Measurements from ENCODE around the gene CALCOCO1. TPM values are rescaled to one million over a fixed set of nuclear protein-coding genes. Genes with fewer than 3 reads are reported as not detected.
A peak's percentile ranks its signal among the peaks of the same experiment; 100 is the strongest.
"Not testable (repeated sequence)": the region's sequence is repeated elsewhere in the genome, so short reads cannot be mapped to it uniquely, and the experiment has no call there.

The CALCOCO1 gene
- total RNA-seq: 10 to 100 TPM; 35.4 to 36.2 TPM

- Mint-ChIP-seq H3K9me3 (no peaks in the 10 kb centered on the region), H3K27ac (peak within 1 kb of the TSS; percentile 82 to 90), H3K36me3 (no peaks in the 10 kb centered on the region)
- ATAC-seq: peak; percentile 99
- DNase-seq (ENCODE audit: low spot score in 2 of 2): peak; percentile 92 to 95
Measured at GRCh38 chr12:53727310-53728041, at the start of gene CALCOCO1. Gene CALCOCO1, minus strand, starts transcription at chr12:53727452. Its CDS starts 2,210 bp downstream, at chr12:53725242.

DNA sequence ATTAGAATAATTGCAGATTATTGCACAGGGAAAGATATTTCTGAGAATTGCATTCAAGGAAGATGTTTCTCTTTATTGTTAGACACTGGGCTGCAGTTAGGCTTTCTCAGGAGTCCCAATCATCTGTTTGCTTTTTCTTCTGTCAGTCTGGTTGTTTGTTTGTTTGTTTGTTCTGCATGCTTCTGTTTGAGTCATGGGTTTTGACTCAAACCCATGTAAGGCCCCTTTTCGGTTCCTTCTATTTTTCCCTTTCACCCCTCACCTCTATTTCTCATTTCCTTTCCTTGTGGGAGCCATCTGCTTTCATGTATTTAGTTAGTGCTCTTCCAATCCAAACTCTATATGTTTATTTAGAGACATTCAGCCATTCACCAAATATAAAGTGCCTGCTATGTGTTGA is 49.6 kb upstream of the CALCOCO1 start:
- DNase-seq (ENCODE audit: low spot score in 2 of 2): no peak
- no peak overlapping the region for H3K27ac Mint-ChIP-seq
- no peaks in the 10 kb centered on the region for H3K9me3 Mint-ChIP-seq
- no peaks in the 10 kb centered on the region for H3K36me3 Mint-ChIP-seq
- no peak for ATAC-seq

DNA sequence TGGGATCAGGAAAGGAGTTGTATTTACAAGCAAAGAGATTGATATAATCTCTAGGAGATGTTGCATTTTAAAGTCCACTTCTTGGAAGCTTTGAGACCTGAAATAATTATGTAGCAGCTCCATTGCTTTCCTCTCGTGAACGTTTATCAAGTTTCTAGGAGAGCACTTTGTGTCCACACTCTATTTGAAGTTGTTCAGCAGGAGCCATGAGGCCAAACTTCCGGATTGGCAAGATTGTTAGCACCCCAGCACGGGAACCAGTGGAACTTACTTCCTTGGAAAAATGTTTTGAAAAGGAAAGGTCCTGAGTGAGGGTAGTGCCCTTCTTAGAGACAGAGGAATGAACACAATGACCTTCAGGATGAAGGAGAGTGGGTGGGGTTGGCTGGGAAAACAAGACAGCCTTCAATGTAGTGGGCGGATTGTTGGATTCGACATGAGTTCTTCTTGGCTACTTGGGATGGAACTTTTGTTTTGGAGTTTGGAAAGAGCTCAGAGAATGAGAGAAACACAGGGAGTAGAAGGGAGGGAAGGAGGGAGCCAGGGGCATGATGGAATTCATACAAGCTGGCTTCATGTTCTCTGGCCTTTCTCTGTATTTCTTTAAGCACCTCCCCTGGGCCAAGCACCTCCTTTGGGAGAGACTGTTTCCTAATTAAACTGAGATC is 48.4 kb upstream of the CALCOCO1 start:
- H3K27ac Mint-ChIP-seq: no peak overlapping the region
- DNase-seq (ENCODE audit: low spot score in 2 of 2): no peak
- H3K36me3 Mint-ChIP-seq: no peaks in the 10 kb centered on the region
- ATAC-seq: no peak
- H3K9me3 Mint-ChIP-seq: no peaks in the 10 kb centered on the region

DNA sequence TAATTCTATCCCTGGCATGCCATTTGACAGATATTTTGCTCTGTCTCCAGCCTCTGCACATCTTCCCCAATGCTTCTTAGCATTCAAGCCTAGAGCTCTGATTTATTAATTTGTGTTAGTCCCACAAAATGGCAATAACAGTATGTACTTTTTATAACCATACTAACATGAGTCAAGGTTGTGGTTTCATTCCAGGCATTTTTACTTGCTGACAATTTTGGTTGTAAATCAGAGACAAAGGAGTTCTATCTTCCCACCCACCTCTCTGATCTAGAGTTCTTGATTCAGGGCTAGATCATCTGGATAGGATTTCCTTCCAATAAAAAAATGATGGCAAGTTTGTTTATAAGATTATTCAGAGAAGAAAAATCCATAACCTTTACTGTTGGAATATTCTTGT is 43.0 kb upstream of the CALCOCO1 start:
- no peaks in the 10 kb centered on the region for H3K36me3 Mint-ChIP-seq
- DNase-seq (ENCODE audit: low spot score in 2 of 2) (no peak), ATAC-seq (no peak)
- H3K27ac Mint-ChIP-seq: no peak overlapping the region
- H3K9me3 Mint-ChIP-seq: no peaks in the 10 kb centered on the region

- ATAC-seq: no peak
- H3K36me3 Mint-ChIP-seq: no peaks in the 10 kb centered on the region
- DNase-seq (ENCODE audit: low spot score in 2 of 2): no peak
- no peaks in the 10 kb centered on the region for H3K9me3 Mint-ChIP-seq
- H3K27ac Mint-ChIP-seq: no peak overlapping the region
Measured at GRCh38 chr12:53768976-53769375, 41.7 kb upstream of the CALCOCO1 start.

DNA sequence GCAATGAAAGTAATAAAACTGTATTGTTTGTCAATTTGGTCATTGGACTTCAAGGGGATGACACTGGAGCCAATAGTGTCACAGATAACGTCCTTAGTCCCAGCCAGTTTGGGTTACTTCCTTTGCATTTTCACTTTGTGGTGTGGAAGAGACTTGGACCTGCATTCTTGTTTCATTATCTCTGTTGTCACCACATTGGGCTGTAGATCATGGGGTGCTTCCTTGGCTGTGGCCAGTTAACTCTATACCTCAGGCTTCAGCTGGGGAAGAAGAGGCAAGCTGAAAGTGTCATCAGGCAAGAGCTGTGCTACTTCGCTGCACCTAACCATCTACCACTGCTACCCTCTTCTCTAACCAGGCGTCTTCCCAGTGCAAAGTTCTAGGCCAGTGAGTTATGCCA is 39.6 kb upstream of the CALCOCO1 start:
- ATAC-seq (no peak), DNase-seq (ENCODE audit: low spot score in 2 of 2) (no peak)
- Mint-ChIP-seq H3K9me3 (no peaks in the 10 kb centered on the region), H3K36me3 (no peaks in the 10 kb centered on the region), H3K27ac (no peak overlapping the region)

GRCh38 chr12:53765891-53766290 is 38.6 kb upstream of the CALCOCO1 start:
- Mint-ChIP-seq H3K9me3 (no peaks in the 10 kb centered on the region), H3K36me3 (no peaks in the 10 kb centered on the region), H3K27ac (no peak overlapping the region)
- DNase-seq (ENCODE audit: low spot score in 2 of 2): no peak
- no peak for ATAC-seq

DNA sequence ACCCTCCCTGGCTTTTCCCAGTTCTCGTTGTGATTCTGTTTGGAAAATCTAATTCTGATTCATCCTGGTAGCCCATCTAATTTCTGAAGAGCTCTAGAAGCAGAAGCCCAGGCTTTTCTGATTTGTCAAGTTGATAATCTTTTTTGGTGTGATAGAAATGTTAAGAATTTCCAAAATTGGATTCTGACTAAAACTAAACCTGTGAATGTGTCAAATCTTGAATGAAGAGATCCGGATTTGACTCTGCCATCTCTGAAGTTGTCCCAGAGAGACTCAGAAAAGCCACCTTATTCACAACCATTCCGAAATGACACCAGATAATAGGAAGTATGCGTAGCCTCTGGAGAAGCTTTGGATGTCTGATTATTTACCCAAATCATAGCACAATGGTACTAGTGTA is 37.4 kb upstream of the CALCOCO1 start:
- no peaks in the 10 kb centered on the region for H3K9me3 Mint-ChIP-seq
- no peak for DNase-seq (ENCODE audit: low spot score in 2 of 2)
- ATAC-seq: no peak
- H3K27ac Mint-ChIP-seq: no peak overlapping the region
- no peaks in the 10 kb centered on the region for H3K36me3 Mint-ChIP-seq

- not testable (repeated sequence) for H3K36me3 Mint-ChIP-seq; ATAC-seq; DNase-seq (ENCODE audit: low spot score in 2 of 2); H3K9me3 Mint-ChIP-seq; H3K27ac Mint-ChIP-seq
Measured at GRCh38 chr12:53762793-53763192, 35.5 kb upstream of the CALCOCO1 start.

GRCh38 chr12:53761306-53761705 is 34.1 kb upstream of the CALCOCO1 start:
- no peak overlapping the region for H3K27ac Mint-ChIP-seq
- ATAC-seq: no peak

DNA sequence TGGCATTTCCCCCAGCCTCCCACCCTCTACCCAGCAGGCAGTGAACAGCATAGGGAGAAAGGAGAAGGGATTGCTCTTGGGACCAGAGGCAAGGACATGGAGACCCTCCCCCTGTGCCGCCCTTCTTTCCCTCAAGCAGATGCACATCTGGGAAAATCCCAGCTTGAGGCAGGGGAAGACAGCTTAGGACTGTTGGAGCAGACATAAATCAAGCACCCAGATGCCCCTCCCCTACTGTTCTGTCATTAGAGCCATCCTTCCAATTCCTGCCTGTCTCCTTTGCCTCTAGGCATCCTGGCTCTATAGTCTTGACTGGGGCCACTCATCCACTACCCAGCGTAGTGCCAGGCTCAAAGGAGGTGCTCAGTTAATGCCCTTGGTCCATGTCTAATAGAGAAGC is 32.0 kb upstream of the CALCOCO1 start:
- no peaks in the 10 kb centered on the region for H3K9me3 Mint-ChIP-seq
- H3K36me3 Mint-ChIP-seq: no peaks in the 10 kb centered on the region
- H3K27ac Mint-ChIP-seq: no peak overlapping the region
- DNase-seq (ENCODE audit: low spot score in 2 of 2) (no peak), ATAC-seq (no peak)

More at GRCh38 chr12:53761306-53761705, 34.1 kb upstream of the CALCOCO1 start:
- Mint-ChIP-seq H3K9me3 (no peaks in the 10 kb centered on the region), H3K36me3 (no peaks in the 10 kb centered on the region)
- DNase-seq (ENCODE audit: low spot score in 2 of 2): no peak

- Mint-ChIP-seq H3K27ac (no peak overlapping the region), H3K36me3 (no peaks in the 10 kb centered on the region), H3K9me3 (no peaks in the 10 kb centered on the region)
- no peak for ATAC-seq
- no peak for DNase-seq (ENCODE audit: low spot score in 2 of 2)
Measured at GRCh38 chr12:53758730-53759103, 31.5 kb upstream of the CALCOCO1 start.

DNA sequence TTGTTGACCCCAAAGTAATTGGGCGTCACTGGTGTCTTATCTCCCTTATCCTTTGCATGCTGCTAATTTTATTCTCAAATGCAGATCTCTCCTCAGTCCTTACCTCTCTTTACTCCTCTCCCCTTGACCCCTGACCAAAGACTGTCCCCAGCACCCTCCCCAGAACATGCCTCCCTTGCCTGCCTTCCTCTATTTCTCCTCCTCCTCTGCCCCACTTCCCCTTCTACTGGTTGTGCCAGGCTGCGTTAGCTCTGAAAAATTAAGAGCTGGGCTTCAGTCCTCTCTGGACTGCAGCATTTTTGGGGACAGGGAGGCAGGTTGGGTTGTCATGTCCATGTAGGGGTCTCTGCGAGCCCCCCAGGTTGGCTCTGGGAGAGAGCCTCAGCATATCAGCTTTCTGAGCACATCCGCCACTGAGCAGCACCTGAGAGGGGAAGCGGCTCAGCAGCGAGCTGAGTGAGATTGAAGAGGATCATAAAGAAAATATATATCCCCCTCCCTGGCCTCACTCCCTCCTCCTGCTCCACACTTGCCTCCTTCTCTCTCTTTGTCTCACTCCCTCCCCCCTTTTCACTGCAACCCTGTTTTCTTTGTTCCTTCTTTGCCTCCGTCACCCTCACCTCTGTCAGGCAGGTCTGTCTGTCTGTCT is 31.0 kb upstream of the CALCOCO1 start:
- ATAC-seq: no peak
- Mint-ChIP-seq H3K27ac (no peak overlapping the region), H3K9me3 (no peaks in the 10 kb centered on the region)

GRCh38 chr12:53757101-53757770 is 30.0 kb upstream of the CALCOCO1 start:
- Mint-ChIP-seq H3K36me3 (no peaks in the 10 kb centered on the region), H3K9me3 (no peaks in the 10 kb centered on the region), H3K27ac (no peak overlapping the region)
- DNase-seq (ENCODE audit: low spot score in 2 of 2) (peak; percentile 82 to 92), ATAC-seq (peak; percentile 87 to 89)

More for the DNA sequence above, 31.0 kb upstream of the CALCOCO1 start:
- no peaks in the 10 kb centered on the region for H3K36me3 Mint-ChIP-seq
- DNase-seq (ENCODE audit: low spot score in 2 of 2): no peak

DNA sequence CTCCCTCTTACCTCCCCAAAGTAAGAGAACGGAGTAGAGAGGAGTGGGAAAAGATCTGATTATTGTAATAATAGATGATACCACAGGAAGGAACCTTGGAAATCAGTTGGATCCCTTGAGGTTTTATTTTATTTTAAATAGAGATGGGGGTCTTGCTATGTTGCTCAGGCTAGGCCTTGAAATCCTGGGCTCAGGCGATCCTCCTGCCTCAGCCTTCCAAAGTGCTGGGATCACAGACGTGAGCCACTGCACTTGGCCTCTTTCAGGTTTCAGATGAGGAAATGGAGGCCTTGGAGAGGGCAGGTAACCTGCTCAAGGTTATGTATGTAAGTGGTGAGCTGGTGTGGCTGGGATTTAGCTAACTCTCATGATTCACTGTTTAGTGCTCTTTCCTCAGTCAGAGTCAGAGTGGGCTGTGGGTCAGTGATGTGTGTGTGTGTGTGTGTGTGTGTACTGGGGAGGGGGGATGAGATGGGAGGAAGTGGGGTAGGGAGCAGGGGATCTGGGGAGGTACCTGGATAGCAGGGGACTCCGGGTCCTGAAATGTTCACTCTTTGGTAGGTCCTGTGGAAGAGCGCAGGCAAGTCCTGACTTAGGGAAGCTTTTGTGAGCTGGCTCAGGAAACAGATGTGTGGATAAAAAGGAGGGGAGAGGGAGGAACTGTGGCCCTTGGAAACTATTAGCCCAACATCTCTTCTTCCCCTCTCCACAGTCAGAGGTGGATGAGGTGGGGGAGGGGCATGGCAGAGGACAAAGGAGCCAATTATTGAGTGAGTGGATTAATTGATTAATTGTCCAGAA is 29.2 kb upstream of the CALCOCO1 start:
- ATAC-seq (peak; percentile 14 to 29), DNase-seq (ENCODE audit: low spot score in 2 of 2) (no peak)
- H3K27ac Mint-ChIP-seq: no peak overlapping the region
- no peaks in the 10 kb centered on the region for H3K36me3 Mint-ChIP-seq
- no peaks in the 10 kb centered on the region for H3K9me3 Mint-ChIP-seq

DNA sequence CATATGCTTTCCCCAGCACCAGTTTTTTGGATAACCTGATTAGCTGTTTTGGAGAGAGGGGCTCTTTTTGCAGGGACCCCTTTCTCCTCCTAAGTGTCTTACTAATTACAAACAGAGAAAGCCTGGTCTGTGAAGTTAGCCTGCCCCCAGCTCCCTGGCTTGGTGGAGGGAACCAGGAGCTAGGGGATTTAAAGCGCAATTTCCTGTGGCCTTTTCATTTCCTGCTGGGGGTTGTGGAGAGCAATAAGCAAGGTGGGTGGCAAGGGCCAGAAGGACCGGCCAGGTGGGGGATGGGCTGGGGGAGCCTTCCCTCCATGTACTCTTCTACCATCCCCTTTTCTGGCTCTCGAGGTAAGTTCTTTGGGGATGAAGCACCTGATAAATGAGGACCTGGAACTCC is 28.6 kb upstream of the CALCOCO1 start:
- DNase-seq (ENCODE audit: low spot score in 2 of 2) (no peak), ATAC-seq (no peak)
- Mint-ChIP-seq H3K36me3 (no peaks in the 10 kb centered on the region), H3K9me3 (no peaks in the 10 kb centered on the region), H3K27ac (no peak overlapping the region)

Measured in activated naive CD4-positive, alpha-beta T cell treated with anti-CD3 and anti-CD28 coated beads, Interleukin-2, amount 50 U/mL, for 72 hours (primary cell).